GM12892 (cell line): ENCODE results near the gene KIF25.
"Not testable (repeated sequence)": the region's sequence is repeated elsewhere in the genome, so short reads cannot be mapped to it uniquely, and the experiment has no call there.

Experiments used
- POLR2A ChIP-seq: IDR thresholded peaks from 2 replicates; pipeline ENCODE4 v1.6.1; 2011; ENCODE audit warnings: low read depth, low read length, control low read depth
- POLR2AphosphoS5 ChIP-seq: IDR thresholded peaks from 2 replicates; pipeline ENCODE4 v1.6.1; 2011; ENCODE audit warnings: low read depth, low read length, control low read depth

DNA sequence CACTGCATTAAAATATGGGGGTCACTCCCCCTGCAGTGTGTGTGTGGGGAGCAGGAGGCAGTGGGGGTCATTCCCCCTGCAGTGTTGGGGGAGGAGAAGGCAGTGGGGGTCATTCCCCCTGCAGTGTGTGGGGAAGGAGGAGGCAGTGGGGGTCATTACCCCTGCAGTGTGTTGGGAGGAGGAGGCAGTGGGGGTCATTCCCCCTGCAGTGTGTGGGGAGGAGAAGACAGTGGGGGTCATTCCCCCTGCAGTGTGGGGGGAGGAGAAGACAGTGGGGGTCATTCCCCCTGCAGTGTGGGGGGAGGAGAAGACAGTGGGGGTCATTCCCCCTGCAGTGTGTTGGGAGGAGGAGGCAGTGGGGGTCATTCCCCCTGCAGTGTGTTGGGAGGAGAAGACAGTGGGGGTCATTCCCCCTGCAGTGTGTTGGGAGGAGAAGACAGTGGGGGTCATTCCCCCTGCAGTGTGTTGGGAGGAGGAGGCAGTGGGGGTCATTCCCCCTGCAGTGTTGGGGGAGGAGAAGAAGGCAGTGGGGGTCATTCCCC, 21.3 kb upstream of the KIF25 start:
- TF ChIP-seq POLR2A, POLR2AphosphoS5: not testable (repeated sequence)
